Esophagus (tissue), 2 donors: ENCODE data around the gene FAM98B. TPM values are rescaled to one million over a fixed set of nuclear protein-coding genes. Genes with fewer than 3 reads are reported as not detected.

Experiments used
- polyA plus RNA-seq, 2 donors: library from polyadenylated mRNA; stranded (reverse); fragments of 200-250 nt; gene quantifications; one replicate each; pipeline ENCODE4 v1.2.3, GENCODE V29; 2013
- donor health status: healthy with polysubstance abuse.
- donor health status: Bipolar disorder and iron deficiency.

FAM98B gene
- polyA plus RNA-seq, 2 donors = 3.9 to 7.9 TPM

Other genes with a start within 250 kb of the FAM98B start
- 1 to 10 TPM; 1.7 to 2.3 TPM for gene SPRED1, start 201.3 kb upstream of the FAM98B start, polyA plus RNA-seq
- 1 to 10 TPM; 2.5 to 4.0 TPM for gene RASGRP1, start 110.7 kb downstream of the FAM98B start, polyA plus RNA-seq